ENCODE measurements around the gene CDKN1A.

CDKN1A gene

GRCh38 chr6:36713846-36714245 lies 35.3 kb downstream of the CDKN1A start:
- no peak for TF ChIP-seq CTCF (IDR thresholded peaks at IDR 0.05; ENCODE audit: control insufficient read depth, extremely low read depth, insufficient read depth)
- no peak for DNase-seq (ENCODE audit: low read depth)
- H3K4me3 ChIP-seq (ENCODE audit: low read depth, low read length), result no peak overlapping the region

- no peak for TF ChIP-seq CTCF (IDR thresholded peaks at IDR 0.05; ENCODE audit: control insufficient read depth, extremely low read depth, insufficient read depth)
- no peak for DNase-seq (ENCODE audit: low read depth)
- H3K4me3 ChIP-seq (ENCODE audit: low read depth, low read length), result no peak overlapping the region
Observed at GRCh38 chr6:36714511-36714910, 36.0 kb downstream of the CDKN1A start.

GRCh38 chr6:36715469-36715868 lies 37.0 kb downstream of the CDKN1A start:
- H3K4me3 ChIP-seq (ENCODE audit: low read depth, low read length), result no peak overlapping the region
- no peak for DNase-seq (ENCODE audit: low read depth)

DNA sequence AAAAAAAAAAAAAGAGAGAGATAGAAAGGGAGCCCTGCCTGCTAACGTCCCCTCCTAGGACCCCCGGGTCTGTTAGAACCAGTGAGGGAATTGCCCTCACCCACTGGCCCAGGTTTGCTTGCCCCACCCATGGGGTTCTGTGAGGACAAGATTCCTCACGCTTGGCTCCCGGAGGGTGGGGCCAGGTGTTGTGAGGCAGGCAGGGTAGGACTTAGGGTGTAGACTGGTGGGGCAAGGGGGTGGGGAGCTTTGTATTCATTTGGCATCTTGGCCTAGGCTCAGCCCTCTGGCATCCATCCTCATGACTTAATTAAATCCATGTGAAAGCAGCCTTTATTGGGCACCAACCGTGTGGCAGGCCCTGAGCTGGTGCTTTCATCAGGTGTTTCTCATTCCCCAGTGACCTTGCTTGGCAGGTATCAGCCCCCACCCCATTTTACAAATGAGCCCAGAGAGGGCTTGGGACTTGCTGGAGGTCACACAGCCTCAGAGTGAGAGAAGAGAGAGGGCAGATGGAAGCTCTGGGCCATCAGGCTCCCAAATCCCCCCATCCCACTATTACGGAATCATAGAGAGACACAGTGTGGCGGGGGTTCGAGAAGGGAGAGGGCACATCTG lies 38.1 kb downstream of the CDKN1A start:
- no peak for TF ChIP-seq CTCF (IDR thresholded peaks at IDR 0.05; ENCODE audit: control insufficient read depth, extremely low read depth, insufficient read depth)
- no peak for DNase-seq (ENCODE audit: low read depth)
- H3K4me3 ChIP-seq (ENCODE audit: low read depth, low read length), result no peak overlapping the region

More at GRCh38 chr6:36715469-36715868, 37.0 kb downstream of the CDKN1A start:
- TF ChIP-seq CTCF (IDR thresholded peaks at IDR 0.05; ENCODE audit: control insufficient read depth, extremely low read depth, insufficient read depth), result no peak

DNA sequence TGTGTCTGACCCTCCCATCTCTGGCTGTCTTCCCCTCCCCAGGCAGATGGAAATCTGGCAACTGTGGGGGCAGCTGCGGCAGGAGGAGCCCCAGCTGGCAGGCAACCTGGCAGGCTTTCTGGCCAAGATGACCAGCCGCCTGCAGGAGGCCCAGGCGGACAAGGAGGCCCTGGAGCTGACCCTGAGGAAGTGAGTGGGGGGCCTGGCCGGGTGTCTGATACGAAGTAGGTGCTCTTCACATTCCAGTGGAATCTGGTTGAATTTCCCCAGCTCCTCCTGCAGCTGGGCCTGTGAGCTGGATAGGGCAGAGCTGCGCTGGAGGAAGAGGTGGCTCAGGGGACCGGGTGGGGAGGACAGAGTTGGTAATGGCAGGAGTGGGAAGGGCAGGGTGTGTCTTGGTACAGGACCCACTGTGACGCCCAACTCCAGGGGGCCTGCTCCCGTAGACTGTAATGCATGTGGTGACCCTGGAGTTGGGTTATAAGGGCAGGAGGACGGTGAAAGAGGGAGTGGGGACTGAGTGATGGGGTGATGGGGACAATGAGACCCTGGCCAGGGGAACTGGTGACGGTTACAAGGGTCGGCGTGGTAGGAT lies 38.8 kb downstream of the CDKN1A start:
- TF ChIP-seq CTCF (IDR thresholded peaks at IDR 0.05; ENCODE audit: control insufficient read depth, extremely low read depth, insufficient read depth), result no peak
- no peak overlapping the region for H3K4me3 ChIP-seq (ENCODE audit: low read depth, low read length)
- no peak for DNase-seq (ENCODE audit: low read depth)

- no peak for DNase-seq (ENCODE audit: low read depth)
- no peak for TF ChIP-seq CTCF (IDR thresholded peaks at IDR 0.05; ENCODE audit: control insufficient read depth, extremely low read depth, insufficient read depth)
- H3K4me3 ChIP-seq (ENCODE audit: low read depth, low read length), result no peak overlapping the region
Observed at GRCh38 chr6:36717871-36718540, 39.5 kb downstream of the CDKN1A start.
